ENCODE results near the gene RPUSD2. TPM values are rescaled to one million over a fixed set of nuclear protein-coding genes. Genes with fewer than 3 reads are reported as not detected.

Gene RPUSD2
- total and polyA plus RNA-seq, 2 experiments from 2014 or later, result 22.0 to 25.5 TPM

GRCh38 chr15:40528801-40529200 lies 40.3 kb upstream of the RPUSD2 start:
- Histone ChIP-seq H3K9me2 (ENCODE audit: insufficient read depth) (no peaks in the 10 kb centered on the region), H3K4me3 (no peak overlapping the region), H3K27ac (ENCODE audit: low read depth) (no peak overlapping the region), H3K4me2 (no peak overlapping the region), H3F3A (replicated peaks; ENCODE audit: low read depth) (no peaks in the 10 kb centered on the region), H2AFZ (no peak overlapping the region), H3K4me1 (ENCODE audit: insufficient read depth) (no peaks in the 10 kb centered on the region), H3K27me3 (ENCODE audit: insufficient read depth) (no peaks in the 10 kb centered on the region), H3K36me3 (ENCODE audit: insufficient read depth) (no peaks in the 10 kb centered on the region), H4K20me1 (replicated peaks; ENCODE audit: insufficient read depth) (no peaks in the 10 kb centered on the region), H3K79me2 (replicated peaks; ENCODE audit: insufficient read depth) (no peaks in the 10 kb centered on the region)
- DNase-seq (ENCODE audit: low spot score) (no peak), ATAC-seq (no peak)
- Mint-ChIP-seq H3K4me3 (no peak overlapping the region), H3K4me1 (no peaks in the 10 kb centered on the region), H3K27ac (no peak overlapping the region), H3K9me3 (no peaks in the 10 kb centered on the region), H3K27me3 (ENCODE audit: insufficient read depth, low read depth, poor library complexity) (peaks cover 1% of the 10 kb centered on the region), H3K36me3 (ENCODE audit: low read depth) (no peaks in the 10 kb centered on the region)
- TF ChIP-seq POLR2AphosphoS5 (IDR thresholded peaks at IDR 0.05; ENCODE audit: low read depth) (no peak), NANOG (IDR thresholded peaks at IDR 0.05; ENCODE audit: borderline replicate concordance) (no peak), EZH2 (IDR thresholded peaks at IDR 0.05; ENCODE audit: low read depth, unreplicated experiment) (no peak), ZNF114 (CRISPR knock-in tag; IDR thresholded peaks at IDR 0.05) (no peak), JUNB (IDR thresholded peaks at IDR 0.05; ENCODE audit: unreplicated experiment) (no peak), ZNF331 (CRISPR knock-in tag; IDR thresholded peaks at IDR 0.05; ENCODE audit: low read depth) (no peak), EZH2phosphoT487 (IDR thresholded peaks at IDR 0.05; ENCODE audit: unreplicated experiment) (no peak), ZNF462 (CRISPR knock-in tag; IDR thresholded peaks at IDR 0.05) (no peak), CTCF (conservative IDR thresholded peaks at IDR 0.05; ENCODE audit: low read depth in 2 of 2) (no peak), ETS1 (IDR thresholded peaks at IDR 0.05) (no peak), STAT1 (IDR thresholded peaks at IDR 0.05; ENCODE audit: unreplicated experiment) (no peak), CREB1 (CRISPR knock-in tag; IDR thresholded peaks at IDR 0.05; ENCODE audit: low read depth) (no peak)
- TF ChIP-seq, protein P1, sequence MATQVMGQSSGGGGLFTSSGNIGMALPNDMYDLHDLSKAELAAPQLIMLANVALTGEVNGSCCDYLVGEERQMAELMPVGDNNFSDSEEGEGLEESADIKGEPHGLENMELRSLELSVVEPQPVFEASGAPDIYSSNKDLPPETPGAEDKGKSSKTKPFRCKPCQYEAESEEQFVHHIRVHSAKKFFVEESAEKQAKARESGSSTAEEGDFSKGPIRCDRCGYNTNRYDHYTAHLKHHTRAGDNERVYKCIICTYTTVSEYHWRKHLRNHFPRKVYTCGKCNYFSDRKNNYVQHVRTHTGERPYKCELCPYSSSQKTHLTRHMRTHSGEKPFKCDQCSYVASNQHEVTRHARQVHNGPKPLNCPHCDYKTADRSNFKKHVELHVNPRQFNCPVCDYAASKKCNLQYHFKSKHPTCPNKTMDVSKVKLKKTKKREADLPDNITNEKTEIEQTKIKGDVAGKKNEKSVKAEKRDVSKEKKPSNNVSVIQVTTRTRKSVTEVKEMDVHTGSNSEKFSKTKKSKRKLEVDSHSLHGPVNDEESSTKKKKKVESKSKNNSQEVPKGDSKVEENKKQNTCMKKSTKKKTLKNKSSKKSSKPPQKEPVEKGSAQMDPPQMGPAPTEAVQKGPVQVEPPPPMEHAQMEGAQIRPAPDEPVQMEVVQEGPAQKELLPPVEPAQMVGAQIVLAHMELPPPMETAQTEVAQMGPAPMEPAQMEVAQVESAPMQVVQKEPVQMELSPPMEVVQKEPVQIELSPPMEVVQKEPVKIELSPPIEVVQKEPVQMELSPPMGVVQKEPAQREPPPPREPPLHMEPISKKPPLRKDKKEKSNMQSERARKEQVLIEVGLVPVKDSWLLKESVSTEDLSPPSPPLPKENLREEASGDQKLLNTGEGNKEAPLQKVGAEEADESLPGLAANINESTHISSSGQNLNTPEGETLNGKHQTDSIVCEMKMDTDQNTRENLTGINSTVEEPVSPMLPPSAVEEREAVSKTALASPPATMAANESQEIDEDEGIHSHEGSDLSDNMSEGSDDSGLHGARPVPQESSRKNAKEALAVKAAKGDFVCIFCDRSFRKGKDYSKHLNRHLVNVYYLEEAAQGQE (IDR thresholded peaks at IDR 0.05; ENCODE audit: unreplicated experiment), result no peak
